ENCODE data around the gene TNIK. TPM values are rescaled to one million over a fixed set of nuclear protein-coding genes. Genes with fewer than 3 reads are reported as not detected.

The TNIK gene
- total and polyA plus RNA-seq, 2 of the 13 experiments (the other 11 are each of a cell fraction or from before 2014, with no cell fraction given), result 0.15 to 0.22 TPM

GRCh38 chr3:171391432-171391831 lies 68.8 kb downstream of the TNIK start:
- ChIA-PET CTCF (ENCODE audit: low intra/inter-chr PET ratio, low total read pairs) (no interaction called here), POLR2A (no interaction called here)
- H3K4me2 ChIP-seq (ENCODE audit: low read depth, low read length), result no peak overlapping the region
- DNase-seq (ENCODE audit: low spot score) (no peak), FAIRE-seq (no peak), ATAC-seq (no peak)
- H3K27ac ChIP-seq (ENCODE audit: extremely low read length, insufficient read depth, low read length), result no peak overlapping the region
- H2AFZ ChIP-seq (ENCODE audit: low read length), result no peak overlapping the region
- BruUV-seq (replicated peaks), result no TSS peak
- intact Hi-C loops (cut with micrococcal nuclease; ENCODE audit: unreplicated experiment), result no loop called here
- in situ Hi-C loops (cut with HindIII; ENCODE audit: extremely low pct_ligation_motif_present, low pct_unique_long_range_greater_than_20kb), result no loop called here
- H3K9me3 ChIP-seq (ENCODE audit: low read length), result peaks cover 10% of the 10 kb centered on the region; the same call in 1 of the 2 replicates
- no peaks in the 10 kb centered on the region; a peak in 1 of 5 replicates for H3K27me3 ChIP-seq (ENCODE audit: control insufficient read depth in 1 of 2, insufficient read depth in 2 of 2, low read length in 2 of 2)
- H3K9ac ChIP-seq (ENCODE audit: insufficient read depth, low read depth, low read length), result no peak overlapping the region
- no peaks in the 10 kb centered on the region for H3K36me3 ChIP-seq (replicated peaks in 1 of 2; ENCODE audit: control insufficient read depth in 1 of 2, insufficient read depth in 2 of 2, low read length in 2 of 2)
- H3K4me1 ChIP-seq (ENCODE audit: insufficient read depth, low read length), result 0 out of 2 replicates have a peak, but pooled peaks cover 7% of the 10 kb centered on the region
- H3K79me2 ChIP-seq (ENCODE audit: insufficient read depth, low read length), result no peaks in the 10 kb centered on the region
- no peaks in the 10 kb centered on the region for H4K20me1 ChIP-seq (ENCODE audit: insufficient read depth, low read length)
- no peak for TF ChIP-seq ZNF782 (CRISPR knock-in tag; IDR thresholded peaks at IDR 0.05; ENCODE audit: borderline replicate concordance)
- no peak for TF ChIP-seq NFATC3 (CRISPR knock-in tag; IDR thresholded peaks at IDR 0.05)
- no peak for TF ChIP-seq ZKSCAN5 (CRISPR knock-in tag; IDR thresholded peaks at IDR 0.05)
- TF ChIP-seq HIC2 (CRISPR knock-in tag; IDR thresholded peaks at IDR 0.05; ENCODE audit: low read depth), result no peak
- TF ChIP-seq CBX1 (IDR thresholded peaks at IDR 0.05; ENCODE audit: low read depth), result no peak
- no peak for TF ChIP-seq ZNF644 (CRISPR knock-in tag; IDR thresholded peaks at IDR 0.05; ENCODE audit: low read depth)
- no peak for TF ChIP-seq FOXK2 (IDR thresholded peaks at IDR 0.05)
- no peak for TF ChIP-seq STAT6 (CRISPR knock-in tag; IDR thresholded peaks at IDR 0.05; ENCODE audit: borderline replicate concordance)
- no peak for TF ChIP-seq ONECUT2 (CRISPR knock-in tag; IDR thresholded peaks at IDR 0.05)
- TF ChIP-seq HNRNPK (IDR thresholded peaks at IDR 0.05; ENCODE audit: low read depth, low read length, poor library complexity, severe bottlenecking), result no peak
- TF ChIP-seq SAFB2 (CRISPR knock-in tag; IDR thresholded peaks at IDR 0.05; ENCODE audit: borderline replicate concordance, low read depth), result no peak
- no peak for TF ChIP-seq FUBP1 (CRISPR knock-in tag; IDR thresholded peaks at IDR 0.05; ENCODE audit: borderline replicate concordance)
- TF ChIP-seq MEIS1 (CRISPR knock-in tag; IDR thresholded peaks at IDR 0.05; ENCODE audit: borderline replicate concordance), result no peak
- TF ChIP-seq NCOA1 (CRISPR knock-in tag; IDR thresholded peaks at IDR 0.05), result no peak
- no peak for TF ChIP-seq FOXA1 (IDR thresholded peaks at IDR 0.05)
- TF ChIP-seq FOXA1 (CRISPR knock-in tag; IDR thresholded peaks at IDR 0.05), result no peak
- H3K4me3 ChIP-seq (replicated peaks in 1 of 3; ENCODE audit: insufficient read depth in 1 of 3, low read depth in 2 of 3, low read length in 3 of 3), result no peak overlapping the region

Measured in HepG2 (cell line).